Heart right ventricle (tissue), 16 donors: ENCODE results near the gene ZFAND3. TPM values are rescaled to one million over a fixed set of nuclear protein-coding genes. Genes with fewer than 3 reads are reported as not detected.

Experiments
- ATAC-seq, 8 donors: fragments of 200-7000 bp; cut with Tn5 transposase; one replicate each; pipeline ENCODE4 v1.9.1; 2020; ENCODE audit warnings: mild to moderate bottlenecking in 8 of 8, moderate library complexity in 8 of 8, moderate number of reproducible peaks in 1 of 8
- DNase-seq, 2 donors: peaks; one replicate each; pipeline ENCODE4 v3.0.0-alpha.2; 2020
- H3K27ac ChIP-seq, 10 donors: fragments of 200-600 bp; sonication (generic) in 2 of 10; one replicate each; pipeline versions ENCODE4 v1.5.0 to v1.8.0; 2020 to 2022; ENCODE audit warnings: mild to moderate bottlenecking in 3 of 10
- H3K27me3 ChIP-seq, 7 donors: fragments of 200-600 bp; one replicate each; pipeline ENCODE4 v1.8.0; 2021 to 2022; ENCODE audit warnings: mild to moderate bottlenecking in 2 of 7
- H3K36me3 ChIP-seq, 9 donors: fragments of 200-600 bp; sonication (generic) in 1 of 9; one replicate each; pipeline versions ENCODE4 v1.5.0 to v1.8.0; 2020 to 2022; ENCODE audit warnings: mild to moderate bottlenecking in 2 of 9
- H3K4me1 ChIP-seq, 9 donors: fragments of 200-600 bp; sonication (generic) in 1 of 9; one replicate each; pipeline versions ENCODE4 v1.5.0 to v1.8.0; 2020 to 2022; ENCODE audit warnings: mild to moderate bottlenecking in 4 of 9
- H3K4me3 ChIP-seq, 10 donors: fragments of 200-600 bp; sonication (generic) in 2 of 10; one replicate each; pipeline versions ENCODE4 v1.5.0 to v1.8.0; 2020 to 2022; ENCODE audit warnings: mild to moderate bottlenecking in 7 of 10, moderate library complexity in 2 of 10
- H3K9me3 ChIP-seq, 11 donors: fragments of 200-600 bp in 10 of 11; sonication (generic) in 2 of 11; one replicate each; pipeline versions ENCODE4 v1.5.0 to v1.8.0; 2013 to 2022; ENCODE audit warnings: mild to moderate bottlenecking in 2 of 11, control low read depth in 1 of 11, moderate library complexity in 1 of 11
- WGBS, 2 donors: extraction: QIAGEN DNeasy Blood & Tissue Kit; methylation state at CpG; one replicate each; pipeline ENCODE4 v1.1.7; 2013; ENCODE audit warnings: inconsistent platforms in 1 of 2; 5-methylcytosine and 5-hydroxymethylcytosine counted together
- intact Hi-C, 10 donors: fragments of 100-400 bp; cut with DNase I; formaldehyde crosslinking; loops; one replicate each; pipeline versions ENCODE4 v1.11.1 to v1.14.2; 2022
- polyA plus RNA-seq, 2 donors: library from polyadenylated mRNA; stranded (reverse); fragments of 200-250 nt; gene quantifications; one replicate each; pipeline ENCODE4 v1.2.3, GENCODE V29; 2013
- total RNA-seq, 10 donors: library from RNA; stranded (reverse); fragmentation: NEBNext Ultra II Directional in 3 of 10; extraction: Animal tissue kit (Norgen Biotek cat#: 25700) in 3 of 10; gene quantifications; one replicate each; pipeline versions ENCODE4 v1.2.1 to v1.2.4, GENCODE V29; 2021 to 2023
- TF ChIP-seq, protein P1 (sequence below), 9 donors: fragments of 200-600 bp; sonication (generic) in 2 of 9; IDR thresholded peaks; one replicate each; pipeline versions ENCODE4 v1.5.0 to v1.8.0; 2021 to 2022; ENCODE audit warnings: antibody characterized with exemption in 9 of 9, mild to moderate bottlenecking in 5 of 9, moderate library complexity in 1 of 9
- donor health status: Arrhythmogenic right ventricular cardiomyopathy.
- donor health status: ischemic (EF 13 %, LVEDD 7.1; RV severe dilation, severe dysfunction).
- donor health status: healthy with polysubstance abuse.
- donor health status: DM: no; HTN: yes; CAD: no.
- donor health status: DM: no; HTN: no; CAD: no.
- donor health status: ischemic (EF 25% LVEDD 6.9; RV normal size, moderate dysfunction).
- donor health status: ischemic (EF 25% LVEDD 5.7; RV mildly dilated, moderate dysfunction).
- donor health status: healthy.
- donor health status: DM: yes; HTN: yes; CAD: no.
- donor health status: Ischemic cardiomyopathy.
- donor health status: ischemic (EF 35%, LVEDD 5.7; RV mildly dilated, moderate dysfunction).
- donor health status: nonischemic (EF 11% LVEDD 7.7; RV severe dilation, severe dysfunction).
- donor health status: DM: yes; HTN: yes; CAD: no.
- donor health status: PGD.
- donor health status: ischemic (EF 29% LVEDD 5.4; RV normal size, mild dysfunction).
- donor health status: nonischemic (EF 23%, LVEDD 6.1; RV moderate dilation, normal function).

Gene ZFAND3
- total and polyA plus RNA-seq, 12 donors, result 24.4 to 123 (median 105) TPM

DNA sequence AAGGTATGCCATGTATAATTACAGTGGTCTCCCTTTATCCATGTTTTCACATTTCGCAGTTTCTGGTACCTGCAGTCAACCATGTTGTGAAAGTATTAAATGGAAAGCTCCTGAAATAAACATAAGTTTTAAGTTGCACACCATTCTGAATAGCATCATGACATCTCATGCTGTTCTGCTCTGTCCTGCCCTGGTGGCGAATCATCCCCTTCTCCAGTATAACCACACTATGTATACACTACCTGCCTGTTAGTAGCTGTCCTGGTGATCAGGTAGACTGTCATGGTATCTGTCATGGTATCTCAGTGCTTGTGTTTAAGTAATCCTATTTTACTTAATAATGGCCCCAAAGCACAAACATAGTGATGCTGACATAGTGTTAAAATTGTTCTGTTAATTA is 97.1 kb downstream of the ZFAND3 start:
- DNase-seq, result no peak
- no peak overlapping the region for H3K4me3 ChIP-seq
- H3K36me3 ChIP-seq, result peaks cover 0 to 13% (median 0%) of the 10 kb centered on the region in 9 donors
- intact Hi-C loops, result no loop called here
- H3K9me3 ChIP-seq, result no peaks in the 10 kb centered on the region
- H3K27me3 ChIP-seq, result no peaks in the 10 kb centered on the region
- no peak overlapping the region for H3K27ac ChIP-seq
- 99% methylated on average over 2 of the region's 2 CpGs for WGBS, 2 donors
- no peak for ATAC-seq
- H3K4me1 ChIP-seq, result peaks cover 0 to 55% (median 26%) of the 10 kb centered on the region in 9 donors
- TF ChIP-seq, protein P1, sequence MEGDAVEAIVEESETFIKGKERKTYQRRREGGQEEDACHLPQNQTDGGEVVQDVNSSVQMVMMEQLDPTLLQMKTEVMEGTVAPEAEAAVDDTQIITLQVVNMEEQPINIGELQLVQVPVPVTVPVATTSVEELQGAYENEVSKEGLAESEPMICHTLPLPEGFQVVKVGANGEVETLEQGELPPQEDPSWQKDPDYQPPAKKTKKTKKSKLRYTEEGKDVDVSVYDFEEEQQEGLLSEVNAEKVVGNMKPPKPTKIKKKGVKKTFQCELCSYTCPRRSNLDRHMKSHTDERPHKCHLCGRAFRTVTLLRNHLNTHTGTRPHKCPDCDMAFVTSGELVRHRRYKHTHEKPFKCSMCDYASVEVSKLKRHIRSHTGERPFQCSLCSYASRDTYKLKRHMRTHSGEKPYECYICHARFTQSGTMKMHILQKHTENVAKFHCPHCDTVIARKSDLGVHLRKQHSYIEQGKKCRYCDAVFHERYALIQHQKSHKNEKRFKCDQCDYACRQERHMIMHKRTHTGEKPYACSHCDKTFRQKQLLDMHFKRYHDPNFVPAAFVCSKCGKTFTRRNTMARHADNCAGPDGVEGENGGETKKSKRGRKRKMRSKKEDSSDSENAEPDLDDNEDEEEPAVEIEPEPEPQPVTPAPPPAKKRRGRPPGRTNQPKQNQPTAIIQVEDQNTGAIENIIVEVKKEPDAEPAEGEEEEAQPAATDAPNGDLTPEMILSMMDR (IDR thresholded peaks at IDR 0.05), result no peak

DNA sequence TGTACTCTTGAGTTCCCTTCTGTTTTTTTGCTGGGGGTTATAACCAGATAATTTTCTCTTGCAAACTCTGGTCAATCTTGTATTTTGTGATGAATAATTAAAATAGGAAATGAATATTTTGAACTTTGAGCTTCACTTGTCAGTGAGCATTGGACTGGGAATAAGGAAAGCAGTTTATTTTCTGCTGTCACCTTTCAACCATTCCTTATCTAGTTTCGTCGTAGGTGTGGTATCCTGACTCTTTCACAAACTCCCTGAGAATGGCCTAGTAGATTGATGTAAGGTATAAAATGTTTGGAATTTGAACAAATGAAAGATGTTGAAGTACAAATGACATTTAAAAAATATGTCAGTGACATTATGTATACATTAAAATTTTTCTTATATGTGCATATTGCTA is 98.0 kb downstream of the ZFAND3 start:
- Histone ChIP-seq H3K4me1 (peaks cover 0 to 52% (median 26%) of the 10 kb centered on the region in 9 donors), H3K9me3 (no peaks in the 10 kb centered on the region), H3K27me3 (no peaks in the 10 kb centered on the region), H3K4me3 (no peak overlapping the region), H3K27ac (no peak overlapping the region), H3K36me3 (peaks cover 0 to 13% (median 0%) of the 10 kb centered on the region in 9 donors)
- no peak for ATAC-seq
- intact Hi-C loops, result no loop called here
- 51 to 54% methylated on average over 2 of the region's 2 CpGs for WGBS, 2 donors
- TF ChIP-seq, protein P1 (IDR thresholded peaks at IDR 0.05), result no peak
- DNase-seq, result no peak

DNA sequence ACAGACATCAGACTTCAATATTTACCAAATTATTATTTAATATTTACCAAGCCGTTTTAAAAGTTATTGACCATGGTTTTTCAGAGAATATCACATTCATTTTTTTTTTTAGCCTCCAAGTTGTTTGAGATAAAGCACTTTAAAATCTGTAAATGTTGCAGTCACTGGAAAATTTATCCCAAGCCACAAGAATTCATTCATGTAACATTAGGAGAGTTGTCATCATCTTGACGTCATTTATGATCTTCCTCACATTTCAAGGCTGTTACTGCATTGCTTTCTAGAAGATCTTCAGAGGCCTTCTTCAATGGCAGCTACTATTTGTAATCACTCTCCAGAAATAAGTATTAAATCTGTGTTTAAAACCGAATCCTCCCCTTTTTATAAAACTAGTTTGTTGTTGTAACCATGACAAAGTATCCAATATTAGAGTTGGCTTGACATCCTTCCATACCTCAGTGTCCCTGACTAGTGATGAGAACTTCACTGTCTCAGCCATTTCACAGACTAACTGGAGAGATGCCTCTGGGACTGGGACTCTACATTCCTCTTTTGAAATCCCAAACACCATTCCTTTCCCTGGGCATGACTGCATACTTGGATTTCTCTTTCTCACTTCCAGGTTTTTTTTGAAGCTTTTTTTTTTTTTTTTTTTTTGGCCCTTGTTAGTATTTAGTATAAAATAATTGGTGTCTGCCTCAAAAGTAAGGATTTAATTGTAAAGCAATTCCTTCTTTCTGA is 100.1 kb downstream of the ZFAND3 start:
- ATAC-seq (no peak), DNase-seq (no peak)
- H3K27ac ChIP-seq, result no peak overlapping the region
- no peak overlapping the region for H3K4me3 ChIP-seq
- peaks cover 0 to 49% (median 26%) of the 10 kb centered on the region in 9 donors for H3K4me1 ChIP-seq
- intact Hi-C loops, result no loop called here
- TF ChIP-seq, protein P1 (IDR thresholded peaks at IDR 0.05), result no peak
- peaks cover 0 to 13% (median 0%) of the 10 kb centered on the region in 9 donors for H3K36me3 ChIP-seq
- no peaks in the 10 kb centered on the region for H3K9me3 ChIP-seq
- 81 to 82% methylated on average over 3 of the region's 3 CpGs for WGBS, 2 donors
- no peaks in the 10 kb centered on the region for H3K27me3 ChIP-seq

DNA sequence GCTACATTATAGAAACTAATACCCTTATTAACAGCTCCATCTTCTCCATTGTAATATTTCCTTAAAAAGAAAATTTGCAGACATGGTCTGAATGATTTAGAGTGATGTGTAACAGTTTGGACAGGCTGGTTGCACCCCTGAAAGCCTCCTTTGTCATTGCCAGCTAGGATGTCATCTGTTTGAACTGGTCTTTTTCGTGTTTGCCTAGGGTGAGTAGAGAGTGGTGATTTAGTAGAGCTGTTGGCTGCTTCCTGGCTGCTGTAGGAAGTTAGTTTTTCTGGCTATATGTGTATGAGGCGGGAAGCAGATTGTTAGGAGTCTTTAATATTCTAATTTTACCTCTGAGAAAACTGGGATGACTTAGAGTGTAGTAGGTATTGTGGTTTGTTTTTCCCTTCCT is 101.1 kb downstream of the ZFAND3 start:
- TF ChIP-seq, protein P1 (IDR thresholded peaks at IDR 0.05), result no peak

More for the DNA sequence above, 101.1 kb downstream of the ZFAND3 start:
- no peak for ATAC-seq
- intact Hi-C loops, result no loop called here
- peaks cover 0 to 12% (median 0%) of the 10 kb centered on the region in 9 donors for H3K36me3 ChIP-seq
- no peak overlapping the region for H3K27ac ChIP-seq
- H3K4me1 ChIP-seq, result peaks cover 0 to 42% (median 20%) of the 10 kb centered on the region in 9 donors
- DNase-seq, result no peak
- no peak overlapping the region for H3K4me3 ChIP-seq
- WGBS, 2 donors, result 57% methylated on average over 2 of the region's 2 CpGs
- no peaks in the 10 kb centered on the region for H3K27me3 ChIP-seq
- H3K9me3 ChIP-seq, result no peaks in the 10 kb centered on the region
